HG02642 (cell line): ENCODE measurements around the gene GRIK4.

Experiments used
- ATAC-seq: cut with Tn5 transposase; IDR thresholded peaks from one replicate; pipeline ENCODE4 v1.9.1; 2021; ENCODE audit warnings: mild to moderate bottlenecking; ENCODE audit not compliant: unreplicated experiment, poor library complexity

Gene GRIK4

DNA sequence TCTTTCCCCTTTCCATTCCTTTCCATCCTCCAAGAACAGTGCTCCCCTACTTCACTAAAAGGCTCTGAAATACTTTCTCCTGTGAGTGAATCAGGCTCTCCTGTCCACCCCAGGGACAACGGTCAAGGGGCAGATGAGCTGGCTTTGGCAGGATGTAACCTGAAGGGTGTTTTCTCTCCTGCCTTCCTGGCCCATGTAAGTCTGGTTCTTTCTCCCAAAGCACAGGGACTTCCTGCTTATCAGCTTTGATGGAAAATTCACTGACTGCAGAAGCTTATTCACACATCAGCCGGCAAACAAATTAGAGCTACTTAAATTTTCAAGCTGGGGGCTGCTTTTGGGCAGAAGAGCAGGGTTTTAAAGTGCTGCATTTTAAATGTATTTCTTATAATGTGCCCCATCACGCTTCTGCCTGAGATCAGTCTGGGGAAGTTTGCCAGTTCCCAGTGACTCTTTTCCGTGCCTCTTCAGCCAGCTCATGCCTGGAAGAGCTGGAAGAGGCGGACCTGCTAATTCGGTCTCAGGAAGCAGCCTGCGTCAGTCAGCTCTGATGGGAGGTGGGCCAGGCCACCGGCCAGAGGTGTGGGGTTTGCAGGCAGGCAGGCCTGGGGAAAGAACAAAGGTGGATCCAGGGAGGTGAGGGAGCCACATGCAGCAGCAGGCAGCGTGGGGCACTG, 372.0 kb downstream of the GRIK4 start:
- no peak for ATAC-seq

DNA sequence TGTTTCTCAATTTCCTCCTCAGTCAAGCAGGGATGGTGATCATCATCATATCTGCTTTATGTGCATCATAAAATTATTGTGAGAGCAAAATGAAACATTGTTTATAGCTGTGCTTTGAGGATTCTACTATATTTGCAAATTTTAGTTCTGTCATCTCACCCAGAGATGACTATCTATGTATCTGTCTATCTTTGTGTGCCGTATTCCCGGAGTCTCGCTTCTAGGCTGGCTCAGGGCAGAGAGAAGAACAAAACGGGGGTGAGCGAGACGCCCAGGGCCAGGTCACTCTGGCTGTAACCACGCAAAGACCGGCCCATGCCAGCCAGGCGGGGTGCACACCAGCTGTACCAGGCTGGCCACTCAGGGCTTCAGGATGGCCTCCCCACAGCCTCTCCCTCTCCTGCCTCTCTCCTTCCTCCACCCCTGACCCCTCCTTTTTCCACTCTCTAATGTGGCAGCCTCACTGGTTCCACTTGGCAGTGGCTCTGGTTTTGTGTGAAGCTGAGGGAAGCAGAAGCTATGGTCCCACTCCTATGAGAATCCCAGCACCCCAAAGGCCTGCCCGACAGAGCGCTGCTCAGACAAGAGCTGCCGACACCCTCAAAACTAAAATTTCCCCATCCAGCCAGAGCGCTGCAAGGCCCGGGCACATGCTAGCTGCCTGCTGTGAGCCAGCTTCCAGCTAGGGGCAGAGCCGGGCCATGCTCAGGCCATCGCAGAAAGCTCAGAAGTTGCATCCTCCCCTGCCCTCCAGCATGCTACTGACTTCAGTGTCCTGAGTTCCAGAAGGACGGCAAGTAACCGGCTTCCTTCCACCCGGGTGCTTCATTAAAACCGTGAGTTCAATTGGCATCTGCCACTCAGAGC, 372.8 kb downstream of the GRIK4 start:
- ATAC-seq: no peak

DNA sequence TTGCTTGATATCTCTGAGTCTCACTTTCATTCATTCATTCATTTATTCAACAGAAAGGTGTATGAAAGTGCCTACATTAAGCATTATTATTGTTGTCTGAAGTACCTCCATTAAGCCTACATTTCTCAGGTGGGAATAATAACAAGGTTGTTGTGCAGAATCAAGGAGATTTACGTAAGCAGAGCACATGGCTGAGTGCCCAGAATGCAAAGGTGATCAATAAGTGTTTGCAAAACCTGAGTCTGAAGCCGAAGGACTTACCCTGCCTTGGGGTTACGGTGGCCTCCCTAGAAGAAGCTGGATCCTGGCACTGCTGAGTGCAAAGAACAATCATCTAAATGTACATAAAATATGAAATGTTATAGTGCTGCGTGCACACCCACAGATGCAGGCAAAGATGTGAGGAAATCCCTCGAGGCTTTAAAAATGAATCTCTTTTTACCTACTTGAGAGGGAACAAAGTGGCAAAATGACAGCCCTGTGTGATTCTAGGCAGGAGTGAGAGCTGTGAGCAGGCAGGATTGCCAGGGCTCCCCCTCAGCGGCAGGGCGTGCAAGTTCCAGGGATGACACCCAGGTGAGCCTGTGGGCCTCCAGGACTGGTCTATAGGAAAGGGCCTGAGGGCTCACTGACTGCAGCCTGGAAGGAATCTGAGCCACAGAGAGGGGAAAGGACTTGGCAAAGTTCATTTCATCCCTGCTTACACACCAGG, 379.2 kb downstream of the GRIK4 start:
- no peak for ATAC-seq

DNA sequence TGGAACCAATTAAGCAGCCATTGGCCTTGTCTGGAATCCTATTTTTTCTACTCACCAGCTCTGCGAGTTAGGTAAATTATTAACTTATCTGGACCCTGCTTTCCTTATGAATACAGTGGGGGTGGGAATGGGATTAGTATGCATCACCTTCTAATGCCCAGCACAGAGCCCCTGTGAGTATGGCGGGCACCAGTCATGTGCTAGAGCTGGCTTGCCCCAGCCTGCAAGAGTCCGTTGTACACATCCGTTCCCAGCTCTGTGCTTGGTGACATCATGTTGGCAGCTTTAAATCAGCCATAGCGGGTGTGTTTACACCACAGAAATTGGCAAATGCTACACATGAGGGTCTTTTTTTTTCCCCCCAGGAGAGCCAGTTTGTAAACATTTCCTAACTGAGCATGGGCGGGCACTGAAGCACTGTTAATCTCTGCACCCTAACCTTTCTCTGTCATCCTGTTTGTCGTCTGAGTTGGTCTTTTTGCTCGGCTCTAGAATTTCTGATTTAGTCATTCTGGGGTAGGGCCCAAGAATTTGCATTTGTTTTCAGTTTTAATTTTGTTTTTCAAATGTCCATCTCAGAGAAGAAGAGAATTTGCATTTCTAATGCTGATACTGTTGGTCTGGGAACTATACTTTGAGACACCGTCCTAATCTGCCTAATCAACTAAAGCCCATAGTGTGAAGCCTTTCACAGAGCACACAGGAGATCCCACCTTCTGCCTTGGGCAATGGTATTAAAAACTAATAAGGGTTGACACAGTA, 382.1 kb downstream of the GRIK4 start:
- peak; percentile 47 for ATAC-seq

DNA sequence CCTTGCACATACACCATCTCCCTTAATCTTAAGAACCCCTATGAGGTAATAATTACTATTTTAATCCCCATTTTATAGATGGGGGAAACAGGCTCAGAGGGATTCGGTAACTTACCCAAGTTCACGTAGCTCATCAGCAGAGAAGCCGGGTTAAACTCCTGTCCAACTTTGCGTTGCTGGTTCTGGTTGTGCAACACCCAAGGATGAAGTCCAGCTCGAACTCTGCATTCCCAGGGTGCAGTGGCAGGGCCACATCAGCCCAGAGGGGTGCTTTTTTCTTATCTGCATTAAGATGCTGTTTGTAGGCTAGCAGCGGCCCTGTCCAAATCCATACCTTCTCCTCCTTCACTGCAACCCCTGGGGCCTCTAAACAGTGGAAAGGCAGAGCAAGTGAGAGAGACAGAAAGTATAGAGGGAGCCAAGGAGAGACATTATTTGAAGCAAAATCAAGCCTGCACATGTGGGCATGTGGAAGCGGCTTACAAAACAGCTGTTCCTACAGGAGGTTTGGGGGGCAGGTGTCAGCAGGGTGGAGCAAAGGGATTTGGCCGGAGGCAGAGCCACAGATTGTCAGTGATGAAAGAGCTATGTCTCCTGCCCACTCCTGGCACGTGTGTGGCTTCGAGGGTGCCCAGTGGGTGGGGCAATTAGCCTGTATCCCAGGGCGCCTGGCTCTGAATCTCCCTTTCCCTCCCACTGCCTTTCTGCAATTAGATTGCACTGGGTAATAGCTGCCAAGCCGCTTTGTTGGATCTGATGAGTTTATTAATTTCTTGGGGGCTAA, 382.8 kb downstream of the GRIK4 start:
- no peak for ATAC-seq

DNA sequence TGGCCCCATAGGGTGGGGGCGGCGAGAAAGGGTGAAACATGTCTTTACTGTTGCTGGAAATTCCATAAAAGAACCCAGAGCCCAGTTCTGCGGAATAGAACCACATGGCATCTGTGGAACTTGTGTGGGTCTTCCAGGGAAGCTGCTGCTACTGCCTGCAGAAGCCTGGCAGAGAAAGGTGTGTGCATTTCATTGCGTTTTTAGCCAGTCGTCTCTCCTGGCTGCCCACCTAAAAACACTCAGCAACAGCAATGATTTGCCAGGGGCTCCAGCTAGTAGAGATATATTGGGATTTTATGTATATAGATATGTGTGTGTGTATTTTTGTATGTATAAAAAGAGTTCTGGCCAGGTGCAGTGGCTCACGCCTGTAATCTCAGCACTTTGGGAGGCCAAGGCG, 385.1 kb downstream of the GRIK4 start:
- no peak for ATAC-seq

DNA sequence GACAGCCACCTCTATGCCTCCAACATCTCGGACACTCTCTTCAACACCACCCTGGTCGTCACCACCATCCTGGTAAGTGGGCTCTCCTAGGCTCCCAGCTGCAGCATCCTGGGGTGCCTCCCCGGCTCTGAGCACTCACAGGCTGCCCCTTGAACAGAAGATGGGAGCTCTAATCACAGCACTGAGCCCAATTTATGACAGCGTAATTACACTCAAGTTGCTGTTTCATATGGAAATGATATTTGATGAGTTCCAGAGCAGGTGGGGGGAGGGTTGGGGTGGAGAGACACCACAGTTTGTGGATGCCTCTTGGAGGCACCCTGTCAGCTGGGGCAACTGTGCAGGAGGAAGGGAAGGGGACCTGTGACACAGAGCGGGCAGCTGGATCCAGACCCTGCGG, 387.0 kb downstream of the GRIK4 start:
- ATAC-seq: no peak

DNA sequence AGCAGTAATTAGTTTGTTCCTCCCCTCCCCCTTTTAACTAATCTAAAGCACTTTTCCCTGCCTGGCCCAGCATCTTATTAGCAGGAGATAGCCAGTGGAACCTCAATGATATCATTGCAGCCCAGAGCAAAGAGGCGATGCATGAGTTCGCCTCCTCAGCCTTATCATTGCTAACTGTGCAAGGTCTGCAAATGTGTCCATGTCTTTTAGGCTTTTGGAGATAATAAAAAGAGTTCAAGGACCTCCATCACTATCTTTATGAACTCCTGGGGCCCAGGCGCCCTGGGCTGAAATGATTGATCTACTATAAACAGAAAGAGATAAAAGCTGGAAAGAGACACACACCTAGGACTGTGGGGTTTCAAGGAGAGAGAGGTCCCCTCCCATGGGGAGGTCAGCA, 388.2 kb downstream of the GRIK4 start:
- no peak for ATAC-seq

DNA sequence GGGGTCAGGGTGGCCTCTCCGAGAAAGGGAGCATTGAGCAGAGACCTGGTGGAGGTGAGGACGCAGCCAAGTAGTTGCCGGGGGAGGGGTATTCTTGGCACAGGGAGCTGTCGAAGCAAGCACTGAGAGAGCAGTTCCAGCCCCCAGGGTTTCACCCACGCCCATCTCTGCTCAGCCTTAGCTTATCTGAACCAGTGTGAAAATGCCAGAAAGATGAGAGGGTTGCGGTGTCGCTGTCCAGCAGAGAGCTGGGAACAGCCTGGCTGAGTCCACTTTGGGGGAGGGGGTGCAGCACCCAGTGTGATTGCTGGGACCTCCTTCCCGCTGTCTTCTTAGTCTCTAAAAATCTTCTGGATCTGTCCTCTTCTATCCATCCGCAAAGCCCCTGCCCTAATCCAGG, 389.1 kb downstream of the GRIK4 start:
- no peak for ATAC-seq

DNA sequence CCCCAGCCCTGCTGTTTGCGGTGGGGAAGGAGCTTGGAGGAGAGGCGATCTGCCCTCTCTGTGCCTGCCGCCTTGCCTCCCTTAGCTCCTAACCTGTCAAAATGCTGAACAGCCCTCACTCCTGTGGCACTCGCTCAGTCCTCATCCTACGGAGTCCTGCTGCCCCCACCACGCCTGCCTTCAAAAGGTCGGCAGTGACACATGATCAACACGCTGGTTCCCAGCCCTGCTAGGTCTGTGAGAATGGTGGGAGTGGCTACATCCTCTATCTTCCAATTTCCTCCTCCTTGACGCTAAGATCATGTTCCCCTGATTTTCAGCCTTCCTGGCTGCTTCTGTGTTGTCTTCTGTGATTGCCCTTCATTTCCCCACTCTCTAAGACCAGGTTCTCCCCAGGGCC, 392.1 kb downstream of the GRIK4 start:
- ATAC-seq: no peak

DNA sequence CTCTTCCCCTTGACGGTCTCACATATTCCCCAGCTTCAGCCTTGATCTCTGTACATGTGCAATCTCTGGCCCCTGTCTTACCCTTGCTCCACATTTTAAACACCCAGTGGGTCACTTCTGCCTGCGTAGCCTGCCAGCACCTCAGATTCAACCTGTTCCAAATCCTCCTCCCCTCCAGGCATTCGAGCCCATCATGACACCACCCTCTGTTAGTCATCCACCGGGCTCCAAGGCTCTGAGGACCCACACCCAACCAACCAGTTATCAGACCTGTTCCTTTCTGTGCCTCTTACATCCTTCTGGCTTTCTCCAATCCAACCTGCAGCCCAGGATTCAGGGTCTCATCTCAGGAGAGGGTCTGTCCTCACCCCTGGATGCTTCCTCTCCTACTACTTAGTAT, 392.6 kb downstream of the GRIK4 start:
- no peak for ATAC-seq

DNA sequence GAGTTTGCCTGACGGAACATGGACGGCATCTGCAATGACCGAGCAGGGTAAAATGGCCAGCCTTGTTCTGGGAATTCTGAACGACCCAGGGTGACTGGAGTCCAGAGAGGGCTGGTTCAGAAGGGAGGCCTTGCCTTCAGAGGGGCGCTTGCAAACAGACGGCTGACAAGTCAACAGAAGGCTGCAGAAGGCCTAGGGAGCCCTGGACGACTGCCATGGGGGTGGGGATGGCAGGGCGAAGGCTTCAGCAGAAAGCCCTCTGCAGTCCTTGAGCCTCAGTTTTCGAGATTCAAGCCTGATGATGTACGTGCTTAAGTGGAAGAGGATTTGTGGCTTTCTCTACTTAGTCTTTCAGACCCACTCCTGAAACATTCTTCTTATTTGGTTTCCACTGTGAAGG, 395.2 kb downstream of the GRIK4 start:
- no peak for ATAC-seq

DNA sequence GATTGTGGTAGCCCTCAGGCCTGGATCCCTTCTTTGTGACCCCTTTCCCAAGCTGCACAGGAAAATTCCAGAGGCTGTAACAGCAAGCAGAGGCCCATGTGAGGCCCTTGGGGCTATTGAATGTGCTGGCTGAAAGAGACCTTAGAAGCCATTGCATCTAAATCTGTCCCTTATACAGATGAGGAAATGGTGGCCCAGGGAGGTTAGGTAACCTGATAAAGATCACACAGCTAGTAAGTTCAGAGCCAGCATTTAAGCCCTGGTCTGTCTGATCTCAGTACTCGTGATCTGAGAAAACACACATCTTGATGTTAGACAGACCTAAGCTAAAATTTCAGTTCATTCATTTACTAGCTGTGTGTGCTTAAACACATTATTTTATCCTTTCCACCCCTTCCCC, 396.4 kb downstream of the GRIK4 start:
- ATAC-seq: no peak

DNA sequence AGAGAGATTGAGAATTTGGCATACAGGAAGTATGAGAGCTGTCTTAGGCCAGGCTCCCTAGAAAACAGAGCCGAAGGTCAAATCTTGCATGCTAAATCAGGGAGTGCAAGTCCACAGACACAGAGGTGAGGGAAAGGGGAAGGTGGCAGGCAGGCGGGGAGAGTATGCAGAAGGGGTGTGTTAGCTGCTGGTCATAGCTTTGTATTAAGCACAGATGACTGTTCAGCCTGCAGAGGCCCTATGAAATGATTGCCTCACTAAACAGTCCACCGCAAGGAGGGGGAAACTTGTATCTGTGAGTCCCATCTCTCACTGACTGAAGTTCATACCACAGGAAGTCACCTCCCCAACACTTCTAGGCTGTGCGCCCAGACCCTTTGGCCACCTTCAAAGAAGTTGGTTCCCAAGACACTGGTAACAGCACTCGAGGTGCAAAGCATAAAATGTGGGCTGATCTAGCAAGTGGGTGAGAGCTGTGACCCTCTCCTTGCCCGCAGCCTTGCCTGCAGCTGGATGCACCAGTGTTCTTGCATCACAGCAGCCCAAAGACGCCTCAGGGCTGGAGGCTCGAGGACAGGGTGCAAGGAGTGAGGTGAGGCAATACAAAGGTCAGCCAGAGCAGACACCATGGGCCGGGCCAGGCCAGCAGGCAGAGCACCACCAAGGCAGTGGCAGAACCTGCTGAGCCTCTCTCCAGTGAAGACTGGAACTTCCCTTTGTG, 397.1 kb downstream of the GRIK4 start:
- ATAC-seq: no peak

DNA sequence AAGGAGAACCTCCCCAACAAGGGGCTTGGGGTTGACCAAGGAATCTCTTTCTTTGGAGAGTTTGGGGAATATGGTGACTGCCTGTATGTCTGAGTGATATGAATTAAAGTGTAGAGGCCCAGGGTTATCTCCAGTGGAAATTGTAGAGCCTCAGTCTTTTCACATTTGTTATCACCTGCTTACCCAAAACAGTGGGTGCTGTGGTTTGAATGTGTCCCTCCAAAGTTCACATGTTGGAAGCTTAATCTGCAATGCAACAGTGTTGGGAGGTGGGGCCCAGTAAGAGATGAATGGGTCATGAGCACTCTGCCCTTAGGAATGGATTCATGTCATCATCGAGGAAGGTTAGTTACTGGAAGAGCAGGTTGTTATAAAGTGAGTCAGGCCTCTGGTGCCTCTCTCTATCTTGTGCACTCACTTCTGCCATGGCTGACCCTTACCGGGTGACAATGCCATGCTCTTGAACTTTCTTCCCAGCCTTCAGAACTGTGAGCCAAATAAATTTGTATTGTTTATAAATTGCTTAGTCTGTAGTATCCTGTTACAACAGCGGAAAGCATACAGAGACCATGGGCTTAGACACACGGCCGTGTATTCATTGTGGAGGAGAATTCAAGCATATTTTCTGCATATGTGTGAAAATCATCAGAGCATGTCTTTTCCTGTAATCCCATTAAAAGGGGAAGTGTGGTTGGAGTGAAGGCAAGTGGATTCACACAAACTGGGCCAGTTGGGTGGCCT, 398.3 kb downstream of the GRIK4 start:
- ATAC-seq: no peak

DNA sequence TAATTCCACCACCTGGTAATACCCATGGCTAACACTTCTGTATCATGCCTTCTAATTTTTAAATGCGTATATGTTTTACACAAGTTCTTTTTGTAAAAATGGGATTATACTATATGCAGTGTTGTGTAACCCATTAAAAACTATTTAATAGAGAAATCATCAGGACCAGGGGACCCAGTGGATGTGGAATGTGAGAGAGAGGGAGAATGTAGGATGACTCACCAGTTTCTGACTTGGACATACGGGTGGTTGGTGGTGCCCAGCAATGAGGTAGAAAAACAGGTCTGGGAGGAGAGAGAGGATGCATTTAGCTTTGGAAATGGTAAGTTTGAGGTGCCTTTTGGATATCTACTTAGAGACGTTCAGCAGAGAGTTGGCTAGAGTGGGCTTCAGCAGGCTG, 400.4 kb downstream of the GRIK4 start:
- ATAC-seq: no peak

DNA sequence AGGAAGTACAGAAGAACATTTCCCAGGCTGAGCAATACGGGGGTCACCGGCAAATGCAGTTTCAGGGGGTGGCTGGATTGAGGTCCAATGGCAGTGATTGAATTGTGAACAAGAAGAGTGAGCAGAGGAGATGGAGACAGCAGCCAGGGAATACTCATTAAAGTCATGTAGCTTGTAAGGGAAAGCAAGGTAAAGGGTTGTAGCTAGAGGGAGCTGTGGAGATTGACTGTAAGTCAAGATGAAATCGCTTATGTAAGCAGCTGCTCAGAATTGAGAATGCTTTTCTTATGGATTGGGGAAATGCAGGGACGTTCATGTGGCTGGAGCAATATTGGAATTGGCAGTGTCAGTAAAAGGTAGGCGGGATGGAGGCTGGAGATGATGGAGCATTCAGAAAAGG, 401.0 kb downstream of the GRIK4 start:
- ATAC-seq: no peak

DNA sequence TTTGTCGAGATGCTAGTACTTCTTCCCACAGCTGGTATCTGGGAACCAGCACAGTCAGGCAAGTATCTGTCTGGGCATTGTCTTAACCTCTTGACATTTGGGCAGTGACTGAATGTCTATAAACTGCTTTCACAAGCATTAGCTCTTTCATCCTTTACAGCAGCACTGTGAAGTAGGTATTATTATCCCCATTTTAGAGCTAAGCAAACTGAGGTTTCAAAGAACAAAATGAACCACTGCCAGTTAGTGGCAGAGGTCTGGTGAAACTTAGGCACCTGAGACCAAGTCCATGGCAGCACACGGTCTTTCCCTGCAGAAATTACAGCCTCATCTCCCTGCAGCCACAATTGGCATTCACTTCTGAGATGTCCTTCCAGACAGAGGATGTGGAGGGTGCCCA, 401.4 kb downstream of the GRIK4 start:
- no peak for ATAC-seq

DNA sequence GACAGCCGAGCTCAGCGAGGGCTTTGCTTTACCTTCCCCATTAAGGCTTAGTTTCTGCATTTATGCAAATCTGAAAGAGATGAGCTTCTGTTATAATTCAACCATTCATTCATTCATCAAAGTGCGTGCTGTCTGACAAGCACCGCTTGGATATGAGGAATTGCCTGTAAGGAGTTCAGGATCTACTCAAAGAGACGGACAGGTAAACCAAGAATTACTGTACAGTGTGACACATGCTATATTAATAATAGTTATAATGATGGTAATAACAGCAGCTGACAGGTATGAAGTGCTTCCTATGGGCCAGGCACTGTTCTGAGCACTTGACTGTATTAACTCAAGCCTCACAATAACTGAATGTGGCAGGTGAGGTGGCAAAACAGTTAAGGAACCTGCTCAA, 402.5 kb downstream of the GRIK4 start:
- ATAC-seq: no peak
